ENCODE measurements around the gene C1orf116. TPM values are rescaled to one million over a fixed set of nuclear protein-coding genes. Genes with fewer than 3 reads are reported as not detected.

The C1orf116 gene
- total RNA-seq, 1 donor: not detected

- TF ChIP-seq, protein P1, sequence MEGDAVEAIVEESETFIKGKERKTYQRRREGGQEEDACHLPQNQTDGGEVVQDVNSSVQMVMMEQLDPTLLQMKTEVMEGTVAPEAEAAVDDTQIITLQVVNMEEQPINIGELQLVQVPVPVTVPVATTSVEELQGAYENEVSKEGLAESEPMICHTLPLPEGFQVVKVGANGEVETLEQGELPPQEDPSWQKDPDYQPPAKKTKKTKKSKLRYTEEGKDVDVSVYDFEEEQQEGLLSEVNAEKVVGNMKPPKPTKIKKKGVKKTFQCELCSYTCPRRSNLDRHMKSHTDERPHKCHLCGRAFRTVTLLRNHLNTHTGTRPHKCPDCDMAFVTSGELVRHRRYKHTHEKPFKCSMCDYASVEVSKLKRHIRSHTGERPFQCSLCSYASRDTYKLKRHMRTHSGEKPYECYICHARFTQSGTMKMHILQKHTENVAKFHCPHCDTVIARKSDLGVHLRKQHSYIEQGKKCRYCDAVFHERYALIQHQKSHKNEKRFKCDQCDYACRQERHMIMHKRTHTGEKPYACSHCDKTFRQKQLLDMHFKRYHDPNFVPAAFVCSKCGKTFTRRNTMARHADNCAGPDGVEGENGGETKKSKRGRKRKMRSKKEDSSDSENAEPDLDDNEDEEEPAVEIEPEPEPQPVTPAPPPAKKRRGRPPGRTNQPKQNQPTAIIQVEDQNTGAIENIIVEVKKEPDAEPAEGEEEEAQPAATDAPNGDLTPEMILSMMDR (IDR thresholded peaks at IDR 0.05; ENCODE audit: insufficient read depth, low read depth, low read length): no peak
- H3K4me3 ChIP-seq (ENCODE audit: low read depth, low read length): no peak overlapping the region
- no peak for DNase-seq (ENCODE audit: low read depth)
Observed at GRCh38 chr1:207002724-207003146, 29.8 kb downstream of the C1orf116 start.

DNA sequence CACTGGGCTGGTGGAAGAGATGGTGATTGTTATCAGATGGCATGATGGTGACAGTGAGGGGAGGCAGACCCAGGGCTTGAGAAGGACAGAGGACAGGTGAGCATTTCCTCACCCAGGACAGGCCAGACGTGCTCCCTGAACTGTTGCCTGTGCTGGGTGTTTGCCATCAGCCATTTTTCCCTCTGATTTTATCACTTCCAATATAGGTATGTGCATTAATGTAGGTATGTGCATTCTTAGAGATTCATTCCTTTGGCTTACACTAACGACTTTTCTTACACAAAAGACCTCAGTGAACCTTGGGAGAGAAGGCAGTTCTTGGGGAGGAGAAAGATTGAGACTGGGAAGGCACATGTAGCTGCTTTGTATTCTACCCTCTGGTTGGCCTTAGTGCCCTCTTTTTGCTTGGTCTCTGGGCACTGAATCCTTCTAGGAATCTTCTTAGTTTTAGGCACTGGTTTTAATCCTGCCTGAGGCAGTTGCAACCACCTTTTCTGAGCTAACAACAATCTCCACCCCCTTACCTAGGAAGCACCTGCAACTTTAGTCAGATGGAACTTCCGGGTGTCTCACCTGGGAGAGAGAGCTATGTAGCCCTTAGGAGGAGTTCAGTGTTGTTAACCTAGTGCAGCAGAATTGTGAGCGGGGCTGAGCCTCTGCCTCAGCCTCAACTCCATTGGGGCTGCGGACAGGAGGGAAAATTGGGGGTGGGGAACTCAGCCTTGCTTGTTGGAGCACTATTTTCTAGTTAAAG is 30.9 kb downstream of the C1orf116 start:
- no peak for DNase-seq (ENCODE audit: low read depth)
- no peak overlapping the region for H3K4me3 ChIP-seq (ENCODE audit: low read depth, low read length)
- TF ChIP-seq, protein P1 (IDR thresholded peaks at IDR 0.05; ENCODE audit: insufficient read depth, low read depth, low read length): no peak

GRCh38 chr1:207000651-207001291 is 31.8 kb downstream of the C1orf116 start:
- TF ChIP-seq, protein P1 (IDR thresholded peaks at IDR 0.05; ENCODE audit: insufficient read depth, low read depth, low read length): no peak
- DNase-seq (ENCODE audit: low read depth): no peak
- H3K4me3 ChIP-seq (ENCODE audit: low read depth, low read length): no peak overlapping the region

- no peak for DNase-seq (ENCODE audit: low read depth)
- TF ChIP-seq, protein P1 (IDR thresholded peaks at IDR 0.05; ENCODE audit: insufficient read depth, low read depth, low read length): no peak
- H3K4me3 ChIP-seq (ENCODE audit: low read depth, low read length): no peak overlapping the region
Observed at GRCh38 chr1:206998816-206999215, 33.7 kb downstream of the C1orf116 start.

- TF ChIP-seq, protein P1 (IDR thresholded peaks at IDR 0.05; ENCODE audit: insufficient read depth, low read depth, low read length): no peak
- no peak for DNase-seq (ENCODE audit: low read depth)
- H3K4me3 ChIP-seq (ENCODE audit: low read depth, low read length): no peak overlapping the region
Observed at GRCh38 chr1:206992790-206993189, 39.8 kb downstream of the C1orf116 start.

DNA sequence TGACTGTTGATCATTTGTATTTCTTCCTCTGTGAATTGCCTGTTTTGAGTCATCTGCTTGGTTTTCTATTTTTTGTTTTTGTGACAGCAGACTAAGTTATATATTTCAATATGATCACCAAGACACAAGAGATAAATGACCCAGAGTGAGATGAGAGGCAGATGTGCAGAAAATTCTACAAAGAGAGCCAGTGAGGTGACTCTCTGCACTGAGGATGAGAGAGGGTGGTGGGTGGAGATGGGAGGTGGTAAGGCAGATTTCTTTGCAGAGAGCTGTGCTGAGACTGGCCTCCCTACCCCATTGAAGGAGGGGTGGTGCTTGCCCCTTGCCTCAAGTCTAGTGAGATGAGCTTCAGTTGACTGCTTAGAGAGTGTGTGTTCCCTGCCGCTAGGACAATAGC is 44.7 kb downstream of the C1orf116 start:
- no peak overlapping the region for H3K4me3 ChIP-seq (ENCODE audit: low read depth, low read length)
- DNase-seq (ENCODE audit: low read depth): no peak
- TF ChIP-seq, protein P1 (IDR thresholded peaks at IDR 0.05; ENCODE audit: insufficient read depth, low read depth, low read length): no peak
